ENCODE data around the gene SPATA25.

Gene SPATA25

DNA sequence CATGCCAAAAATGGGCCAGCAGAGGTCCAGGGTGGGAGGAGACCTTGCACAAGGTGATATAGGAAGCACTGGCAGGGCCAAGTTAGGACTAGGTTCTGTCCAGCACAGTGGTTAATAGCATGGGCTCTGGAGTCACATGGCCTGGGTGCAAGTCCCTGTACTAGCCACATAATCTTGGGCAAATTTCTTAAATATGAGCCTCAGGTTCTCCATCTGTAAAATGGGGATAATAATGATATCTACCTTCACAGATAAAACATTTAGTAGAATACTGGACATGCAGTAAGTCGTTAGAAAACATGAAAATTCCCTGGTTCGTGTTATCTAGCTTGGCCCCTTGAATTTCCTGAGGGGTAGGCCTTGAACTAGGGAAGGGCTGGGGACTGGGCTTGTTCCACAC is 9.9 kb upstream of the SPATA25 start:
- TF ChIP-seq JUND (IDR thresholded peaks at IDR 0.05; ENCODE audit: low read depth), result no peak
- in situ Hi-C loops (cut with HindIII; ENCODE audit: low pct_unique_long_range_greater_than_20kb, low sequenced_read_pairs), result no loop called here
- no peak for DNase-seq (ENCODE audit: low read depth in 1 of 2, low spot score in 1 of 2)

DNA sequence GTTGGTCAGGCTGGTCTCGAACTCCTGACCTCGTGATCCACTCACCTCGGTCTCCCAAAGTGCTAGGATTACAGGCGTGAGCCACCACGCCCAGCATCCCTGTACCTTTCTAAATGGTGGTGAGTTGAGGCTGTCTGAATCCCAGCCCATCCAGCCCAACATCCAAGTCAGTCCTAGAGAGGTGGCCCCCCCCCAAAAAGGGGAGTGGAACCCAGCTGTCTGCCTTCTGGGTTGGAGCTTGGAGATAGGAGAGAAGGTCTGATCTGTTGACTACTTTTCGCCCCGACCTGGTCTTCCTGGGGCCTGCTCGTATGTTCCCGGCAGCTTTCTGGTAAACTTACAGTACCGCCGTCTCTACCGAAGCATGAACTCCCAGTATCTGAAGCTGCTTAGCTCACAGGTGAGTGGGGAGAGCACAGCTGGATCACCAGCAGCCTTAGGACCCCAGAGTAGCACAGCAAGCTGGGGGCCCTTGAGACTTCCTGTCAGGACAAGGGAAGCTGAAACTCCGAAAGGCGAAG is 9.3 kb upstream of the SPATA25 start:
- DNase-seq (ENCODE audit: low read depth in 1 of 2, low spot score in 1 of 2), result no peak
- in situ Hi-C loops (cut with HindIII; ENCODE audit: low pct_unique_long_range_greater_than_20kb, low sequenced_read_pairs), result no loop called here
- TF ChIP-seq JUND (IDR thresholded peaks at IDR 0.05; ENCODE audit: low read depth), result no peak

DNA sequence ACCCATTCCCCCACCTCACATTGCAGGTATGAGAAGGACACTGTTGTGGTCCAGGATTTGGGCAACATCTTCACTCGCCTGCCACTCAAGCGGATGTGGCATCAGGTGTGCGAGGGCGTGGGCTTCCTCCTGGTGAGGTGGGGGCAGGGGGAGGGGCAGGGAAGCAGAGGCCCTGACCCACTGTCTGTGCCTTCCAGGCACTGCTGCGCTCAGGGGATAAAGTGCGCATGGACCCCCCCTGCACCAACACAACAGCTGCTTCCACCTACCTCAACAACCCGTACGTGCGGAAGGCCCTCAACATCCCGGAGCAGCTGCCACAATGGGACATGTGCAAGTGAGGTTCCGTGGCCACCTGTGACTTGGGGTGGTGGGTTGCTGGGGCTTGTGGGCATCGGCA is 7.4 kb upstream of the SPATA25 start:
- DNase-seq (ENCODE audit: low read depth in 1 of 2, low spot score in 1 of 2), result no peak
- in situ Hi-C loops (cut with HindIII; ENCODE audit: low pct_unique_long_range_greater_than_20kb, low sequenced_read_pairs), result no loop called here
- TF ChIP-seq JUND (IDR thresholded peaks at IDR 0.05; ENCODE audit: low read depth), result no peak

DNA sequence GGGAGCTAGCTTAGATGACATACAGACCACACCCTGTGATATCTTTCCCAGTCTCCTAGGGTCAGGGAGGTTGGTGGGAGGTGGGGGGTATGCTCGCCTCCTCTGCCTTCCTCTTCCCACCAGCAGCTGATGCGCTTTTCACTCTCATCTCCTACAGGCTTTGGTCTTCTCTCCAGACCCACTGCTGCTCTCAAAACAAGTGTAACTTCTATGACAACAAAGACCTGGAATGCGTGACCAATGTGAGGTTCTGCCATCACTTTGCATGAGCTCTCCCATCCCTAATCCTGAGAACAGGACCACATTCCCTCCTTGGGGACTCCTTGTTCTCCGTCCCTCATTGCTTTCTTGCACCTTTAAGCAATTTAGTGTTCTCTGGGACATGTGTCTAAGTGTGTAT is 6.4 kb upstream of the SPATA25 start:
- in situ Hi-C loops (cut with HindIII; ENCODE audit: low pct_unique_long_range_greater_than_20kb, low sequenced_read_pairs), result no loop called here

DNA sequence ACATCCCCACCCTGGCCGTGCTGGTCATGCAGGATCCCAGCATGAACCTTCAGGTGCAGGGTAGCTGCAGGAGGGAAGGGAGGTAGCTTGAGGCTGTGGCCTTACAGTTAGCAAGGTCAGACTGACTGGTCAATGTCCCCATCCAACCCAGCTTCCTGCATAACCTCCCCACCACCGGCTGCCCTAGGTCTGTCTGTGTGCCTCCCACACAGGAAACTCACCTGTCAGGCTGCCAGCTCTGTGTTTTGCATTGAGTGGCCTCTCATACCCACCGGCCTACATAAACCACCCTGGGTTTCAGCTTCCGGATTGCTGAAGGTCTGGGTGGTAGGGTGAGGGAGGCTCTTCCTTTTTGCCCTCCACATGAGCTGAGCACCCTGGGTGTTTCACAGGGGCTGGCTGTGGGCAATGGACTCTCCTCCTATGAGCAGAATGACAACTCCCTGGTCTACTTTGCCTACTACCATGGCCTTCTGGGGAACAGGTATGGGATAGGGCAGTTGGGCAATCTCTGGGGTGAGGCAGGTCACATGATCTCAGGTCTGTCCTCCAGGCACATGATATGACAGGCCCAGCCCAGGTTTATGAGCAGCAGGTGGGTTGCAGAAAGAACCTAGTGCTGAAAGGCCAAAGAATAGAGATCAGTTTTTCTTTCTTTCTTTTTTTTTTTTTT is 5.5 kb upstream of the SPATA25 start:
- no peak for TF ChIP-seq JUND (IDR thresholded peaks at IDR 0.05; ENCODE audit: low read depth)
- DNase-seq (ENCODE audit: low read depth in 1 of 2, low spot score in 1 of 2), result no peak
- in situ Hi-C loops (cut with HindIII; ENCODE audit: low pct_unique_long_range_greater_than_20kb, low sequenced_read_pairs), result no loop called here

More for the DNA sequence above, 6.4 kb upstream of the SPATA25 start:
- TF ChIP-seq JUND (IDR thresholded peaks at IDR 0.05; ENCODE audit: low read depth), result no peak
- no peak for DNase-seq (ENCODE audit: low read depth in 1 of 2, low spot score in 1 of 2)

DNA sequence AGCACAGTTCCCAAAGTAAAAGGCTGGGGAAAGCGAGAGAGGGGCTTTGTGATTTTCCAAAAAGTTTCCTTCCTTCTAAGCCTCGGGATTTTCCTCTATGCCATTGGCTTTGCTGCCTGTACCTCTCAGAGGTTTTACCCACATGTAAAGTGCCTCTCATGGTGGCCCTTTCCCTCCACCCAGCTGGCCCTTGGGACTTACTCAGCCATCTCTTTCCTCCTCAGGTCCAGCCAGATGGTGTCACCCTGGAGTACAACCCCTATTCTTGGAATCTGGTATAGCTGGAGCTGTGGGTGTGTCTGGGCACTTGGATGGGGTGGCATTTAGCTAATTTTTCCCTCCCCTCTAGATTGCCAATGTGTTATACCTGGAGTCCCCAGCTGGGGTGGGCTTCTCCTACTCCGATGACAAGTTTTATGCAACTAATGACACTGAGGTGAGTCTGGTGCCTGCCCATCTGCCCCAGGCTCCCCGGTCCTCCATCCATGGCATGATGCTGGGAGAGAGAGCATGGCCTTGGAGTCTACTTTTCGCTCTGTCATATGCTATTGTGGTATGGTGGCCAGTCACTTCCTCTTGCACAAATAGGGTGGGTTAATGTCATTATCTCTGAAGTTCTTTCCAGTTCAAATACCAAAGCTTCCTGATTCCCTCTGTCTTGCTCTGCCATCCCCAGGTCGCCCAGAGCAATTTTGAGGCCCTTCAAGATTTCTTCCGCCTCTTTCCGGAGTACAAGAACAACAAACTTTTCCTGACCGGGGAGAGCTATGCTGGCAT is 4.8 kb upstream of the SPATA25 start:
- TF ChIP-seq JUND (IDR thresholded peaks at IDR 0.05; ENCODE audit: low read depth), result no peak
- in situ Hi-C loops (cut with HindIII; ENCODE audit: low pct_unique_long_range_greater_than_20kb, low sequenced_read_pairs), result no loop called here
- DNase-seq (ENCODE audit: low read depth in 1 of 2, low spot score in 1 of 2), result peak; percentile 75 to 90

DNA sequence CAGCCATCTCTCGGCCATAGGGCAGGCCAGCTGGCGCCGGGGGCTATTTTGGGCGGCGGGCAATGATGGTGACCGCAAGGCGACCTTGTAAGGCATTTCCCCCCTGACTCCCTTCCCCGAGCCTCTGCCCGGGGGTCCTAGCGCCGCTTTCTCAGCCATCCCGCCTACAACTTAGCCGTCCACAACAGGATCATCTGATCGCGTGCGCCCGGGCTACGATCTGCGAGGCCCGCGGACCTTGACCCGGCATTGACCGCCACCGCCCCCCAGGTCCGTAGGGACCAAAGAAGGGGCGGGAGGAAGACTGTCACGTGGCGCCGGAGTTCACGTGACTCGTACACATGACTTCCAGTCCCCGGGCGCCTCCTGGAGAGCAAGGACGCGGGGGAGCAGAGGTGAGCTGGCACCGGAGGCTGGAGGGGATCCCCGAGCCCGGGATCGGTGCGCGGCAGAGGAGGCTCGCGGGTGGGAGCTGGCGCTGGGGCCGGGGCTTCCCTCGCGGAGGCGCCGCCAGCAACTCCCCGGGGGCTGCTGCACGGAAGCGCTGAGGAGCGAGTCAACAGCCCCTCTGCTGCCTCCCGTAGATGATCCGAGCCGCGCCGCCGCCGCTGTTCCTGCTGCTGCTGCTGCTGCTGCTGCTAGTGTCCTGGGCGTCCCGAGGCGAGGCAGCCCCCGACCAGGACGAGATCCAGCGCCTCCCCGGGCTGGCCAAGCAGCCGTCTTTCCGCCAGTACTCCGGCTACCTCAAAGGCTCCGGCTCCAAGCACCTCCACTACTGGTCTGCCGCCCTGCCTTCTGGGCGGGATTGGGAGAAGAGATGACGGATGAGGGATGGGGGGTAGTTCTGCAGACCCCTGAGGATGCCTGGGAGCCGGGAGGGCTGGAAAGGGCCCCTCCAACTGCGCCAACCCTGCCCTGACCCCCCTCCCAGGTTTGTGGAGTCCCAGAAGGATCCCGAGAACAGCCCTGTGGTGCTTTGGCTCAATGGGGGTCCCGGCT is 3.9 kb upstream of the SPATA25 start, which contains the start of the genes CTSA and NEURL2:
CTSA (plus strand) TSS at position 351 of the 999 bp plus-strand sequence; CDS start at position 585, 234 bp downstream.
NEURL2 (minus strand) TSS at position 224 of the 999 bp plus-strand sequence; CDS start at position 7, 217 bp downstream.
- TF ChIP-seq JUND (IDR thresholded peaks at IDR 0.05; ENCODE audit: low read depth), result no peak
- DNase-seq (ENCODE audit: low read depth in 1 of 2, low spot score in 1 of 2), result peak; percentile 95 to 100
- in situ Hi-C loops (cut with HindIII; ENCODE audit: low pct_unique_long_range_greater_than_20kb, low sequenced_read_pairs), result no loop called here

DNA sequence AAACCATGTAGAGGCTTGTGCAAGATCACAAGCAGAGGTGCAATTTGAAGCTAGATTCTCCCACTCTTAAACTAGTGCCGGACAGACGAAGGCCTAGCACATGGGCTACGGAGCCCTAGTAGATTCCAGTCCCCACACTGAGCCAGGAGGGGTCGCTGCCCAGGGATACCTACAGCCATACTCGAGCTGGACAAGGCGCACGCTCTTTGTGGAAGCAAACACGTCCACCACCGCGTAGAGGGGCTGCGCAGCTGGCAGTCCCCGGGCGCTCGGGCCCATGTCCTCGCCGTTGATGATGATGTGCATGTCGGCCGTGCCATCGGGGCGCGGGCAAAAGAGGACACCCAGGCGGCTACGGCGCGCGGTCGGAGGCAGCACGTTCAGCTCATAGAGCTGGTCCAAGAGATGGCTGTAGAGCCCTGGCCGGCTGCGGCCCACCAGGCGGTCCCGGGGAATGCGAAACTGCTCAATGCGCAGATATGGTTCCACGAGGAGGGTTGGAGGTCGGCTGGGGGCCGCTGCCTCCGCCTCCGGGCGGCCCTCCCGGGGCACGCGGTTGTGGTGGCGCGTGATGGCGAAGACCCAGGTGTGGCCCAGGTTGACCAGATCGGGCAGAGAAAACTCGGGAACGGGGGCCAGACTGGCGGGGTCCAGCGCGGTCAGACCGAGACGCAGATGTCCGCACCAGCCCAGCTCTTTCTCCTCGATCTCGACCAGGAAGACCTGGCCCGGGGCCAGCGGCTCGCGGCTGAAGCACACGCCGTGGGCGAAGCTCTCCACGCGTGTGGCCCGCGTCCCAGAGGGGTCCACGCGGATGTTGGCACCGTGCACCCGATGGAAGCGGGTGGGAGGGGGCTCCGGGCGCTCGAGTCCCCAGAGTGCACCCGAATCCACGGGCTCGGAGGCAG is 2.9 kb upstream of the SPATA25 start:
- peak; percentile 40 to 59 for DNase-seq (ENCODE audit: low read depth in 1 of 2, low spot score in 1 of 2)
- in situ Hi-C loops (cut with HindIII; ENCODE audit: low pct_unique_long_range_greater_than_20kb, low sequenced_read_pairs), result no loop called here
- TF ChIP-seq JUND (IDR thresholded peaks at IDR 0.05; ENCODE audit: low read depth), result no peak

DNA sequence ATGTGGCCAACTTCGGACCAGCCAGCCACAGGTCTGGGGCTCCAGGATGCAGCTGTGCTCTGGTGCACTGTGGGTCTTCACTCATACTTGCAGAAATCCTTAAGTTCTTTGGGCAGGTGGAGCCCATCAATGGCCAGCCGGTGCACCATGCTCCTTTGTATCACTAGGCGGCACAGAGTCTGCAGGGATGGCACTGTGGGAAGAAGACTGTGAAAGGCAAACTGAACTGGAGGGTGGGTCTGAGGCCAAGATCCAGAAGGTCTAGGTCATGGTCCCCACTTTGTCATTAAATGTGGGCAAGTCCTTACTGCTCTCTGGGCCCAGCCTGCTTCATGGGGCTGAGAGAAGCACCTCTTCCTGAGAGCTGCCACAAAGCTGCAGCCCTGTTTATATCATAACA is 1.3 kb upstream of the SPATA25 start:
- DNase-seq (ENCODE audit: low read depth in 1 of 2, low spot score in 1 of 2), result no peak
- in situ Hi-C loops (cut with HindIII; ENCODE audit: low pct_unique_long_range_greater_than_20kb, low sequenced_read_pairs), result no loop called here
- TF ChIP-seq JUND (IDR thresholded peaks at IDR 0.05; ENCODE audit: low read depth), result no peak

DNA sequence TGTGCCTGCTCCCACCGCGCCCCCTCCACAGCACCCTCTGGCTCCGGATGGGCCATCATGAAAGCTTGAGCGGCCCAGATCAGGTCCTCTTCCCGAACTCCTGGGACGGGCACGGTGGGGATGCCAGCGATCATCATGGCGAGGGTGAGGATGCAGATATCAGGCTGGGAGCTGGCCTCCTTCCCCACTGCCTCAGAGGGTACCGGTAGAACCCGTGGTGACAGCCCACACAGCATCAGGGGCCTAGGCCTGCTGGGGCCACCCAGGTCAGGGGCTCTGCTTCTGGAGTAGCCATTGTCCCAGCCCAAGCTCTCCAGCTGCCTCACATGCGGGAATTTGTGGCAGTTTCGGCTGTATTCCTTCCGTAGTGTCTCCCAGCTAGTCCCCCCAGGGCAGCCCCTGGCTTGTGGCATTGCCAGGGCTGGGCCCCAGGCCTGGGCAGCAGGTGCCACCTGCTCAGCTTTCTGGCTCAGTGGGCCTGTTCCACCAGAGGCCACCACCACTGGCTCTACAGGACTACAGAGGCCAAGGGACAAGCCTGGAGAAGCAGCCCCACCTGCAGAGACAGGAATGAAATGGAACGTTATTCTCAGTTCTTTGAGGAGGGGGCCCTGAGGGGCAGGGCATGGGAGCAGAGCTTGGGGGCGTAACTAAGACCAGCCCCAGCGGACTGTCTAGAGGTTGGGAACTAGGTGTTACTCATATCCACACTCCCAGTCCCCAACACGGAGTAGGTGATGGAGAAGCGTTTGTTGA is 654 bp downstream of the SPATA25 start:
- in situ Hi-C loops (cut with HindIII; ENCODE audit: low pct_unique_long_range_greater_than_20kb, low sequenced_read_pairs), result no loop called here
- no peak for TF ChIP-seq JUND (IDR thresholded peaks at IDR 0.05; ENCODE audit: low read depth)
- no peak for DNase-seq (ENCODE audit: low read depth in 1 of 2, low spot score in 1 of 2)

DNA sequence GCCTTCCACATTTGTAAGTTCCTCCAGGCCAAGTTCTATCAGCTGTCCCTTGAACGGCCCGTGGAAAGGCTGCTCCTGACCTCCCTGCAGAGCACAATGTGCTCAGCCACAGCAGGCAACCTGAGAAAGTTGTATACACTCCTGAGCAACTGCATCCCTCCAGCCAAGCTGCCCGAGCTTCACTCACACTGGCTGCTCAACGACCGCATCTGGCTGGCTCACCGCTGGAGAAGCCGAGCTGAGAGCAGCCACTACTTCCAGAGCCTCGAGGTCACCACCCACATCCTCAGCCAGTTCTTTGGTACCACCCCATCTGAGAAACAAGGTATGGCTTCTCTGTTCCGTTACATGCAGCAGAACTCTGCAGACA is 4.3 kb downstream of the SPATA25 start:
- in situ Hi-C loops (cut with HindIII; ENCODE audit: low pct_unique_long_range_greater_than_20kb, low sequenced_read_pairs), result no loop called here
- no peak for TF ChIP-seq JUND (IDR thresholded peaks at IDR 0.05; ENCODE audit: low read depth)
- DNase-seq (ENCODE audit: low read depth in 1 of 2, low spot score in 1 of 2), result no peak

Measured in T47D (cell line).